AG04449 (cell line): ENCODE data around the gene FAM193B.
"Not testable (repeated sequence)": the region's sequence is repeated elsewhere in the genome, so short reads cannot be mapped to it uniquely, and the experiment has no call there.

Experiments used
- CTCF ChIA-PET: fragments of 350-600 bp; formaldehyde crosslinking; extraction: SDS; loops from one replicate; lab custom pipeline; 2021; ENCODE audit warnings: antibody characterized with exemption; lab: Yijun Ruan, JAX
- POLR2A ChIA-PET: fragments of 400-600, 350-600 bp; formaldehyde crosslinking; extraction: SDS; loops from one replicate; lab custom pipeline; 2020; ENCODE audit warnings: antibody characterized with exemption, inconsistent platforms; lab: Yijun Ruan, JAX
- DNase-seq: peaks from one replicate; pipeline ENCODE4 v3.0.0-alpha.2; 2010; ENCODE audit warnings: low read depth, low spot score
- H3K4me3 ChIP-seq: 2 replicates; pipeline ENCODE4 v1.5.1; 2011; ENCODE audit warnings: low read depth, mild to moderate bottlenecking, control low read depth, low read length
- TF ChIP-seq, protein P1 (sequence below): IDR thresholded peaks from one replicate; pipeline ENCODE4 v1.5.1; 2011; ENCODE audit warnings: mild to moderate bottlenecking, moderate library complexity, low read length, control low read depth, inconsistent platforms; ENCODE audit not compliant: insufficient read depth; ENCODE audit errors: missing control alignments

FAM193B gene

DNA sequence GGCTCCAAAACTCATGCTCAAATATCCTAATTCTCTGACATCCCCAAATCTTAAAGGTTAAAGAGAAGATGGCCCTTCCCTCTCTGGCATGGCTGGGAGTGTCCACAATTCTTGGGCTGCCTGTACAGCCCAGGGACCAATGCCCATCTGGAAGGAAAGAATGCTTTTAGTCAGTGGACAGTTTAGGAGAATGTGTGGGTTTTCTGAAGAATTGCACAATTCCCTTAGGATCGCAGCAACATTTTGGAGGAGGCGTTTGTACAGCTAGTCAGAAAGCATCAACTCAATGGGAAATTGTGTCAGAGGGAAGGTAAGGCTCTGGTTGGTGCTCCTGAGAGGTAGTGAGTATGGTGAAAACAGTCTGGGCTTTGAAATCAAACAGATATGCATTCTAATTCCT, 15.0 kb downstream of the FAM193B start:
- H3K4me3 ChIP-seq = no peak overlapping the region
- DNase-seq = peak; percentile 73
- CTCF ChIA-PET = interaction anchor here (0.6 to 1.0 kb wide), 2 partner anchors 9 to 33 kb away, joined by 3 read pairs; no protein-coding TSS in a partner anchor
- POLR2A ChIA-PET = no interaction called here
- TF ChIP-seq, protein P1, sequence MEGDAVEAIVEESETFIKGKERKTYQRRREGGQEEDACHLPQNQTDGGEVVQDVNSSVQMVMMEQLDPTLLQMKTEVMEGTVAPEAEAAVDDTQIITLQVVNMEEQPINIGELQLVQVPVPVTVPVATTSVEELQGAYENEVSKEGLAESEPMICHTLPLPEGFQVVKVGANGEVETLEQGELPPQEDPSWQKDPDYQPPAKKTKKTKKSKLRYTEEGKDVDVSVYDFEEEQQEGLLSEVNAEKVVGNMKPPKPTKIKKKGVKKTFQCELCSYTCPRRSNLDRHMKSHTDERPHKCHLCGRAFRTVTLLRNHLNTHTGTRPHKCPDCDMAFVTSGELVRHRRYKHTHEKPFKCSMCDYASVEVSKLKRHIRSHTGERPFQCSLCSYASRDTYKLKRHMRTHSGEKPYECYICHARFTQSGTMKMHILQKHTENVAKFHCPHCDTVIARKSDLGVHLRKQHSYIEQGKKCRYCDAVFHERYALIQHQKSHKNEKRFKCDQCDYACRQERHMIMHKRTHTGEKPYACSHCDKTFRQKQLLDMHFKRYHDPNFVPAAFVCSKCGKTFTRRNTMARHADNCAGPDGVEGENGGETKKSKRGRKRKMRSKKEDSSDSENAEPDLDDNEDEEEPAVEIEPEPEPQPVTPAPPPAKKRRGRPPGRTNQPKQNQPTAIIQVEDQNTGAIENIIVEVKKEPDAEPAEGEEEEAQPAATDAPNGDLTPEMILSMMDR = no peak

DNA sequence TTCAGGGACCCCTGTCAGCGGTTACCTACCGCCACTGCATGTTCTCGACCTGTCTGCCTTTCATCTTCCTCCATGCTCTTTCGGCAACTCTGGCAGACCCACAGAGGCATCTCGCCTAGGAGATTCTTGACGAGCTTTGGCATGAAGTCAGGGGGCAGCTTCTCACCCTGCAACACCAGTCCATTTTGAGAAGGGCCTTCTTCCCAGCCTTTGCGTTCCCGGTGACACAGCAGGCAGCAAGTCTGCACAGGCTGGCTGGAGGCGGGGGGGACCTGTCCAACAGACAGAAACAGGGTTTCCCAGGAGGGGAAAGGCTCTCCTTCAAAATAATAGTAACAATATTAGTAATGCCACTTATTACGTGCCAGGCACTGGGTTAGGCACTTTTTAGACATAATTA, 15.5 kb downstream of the FAM193B start:
- TF ChIP-seq, protein P1 = no peak
- DNase-seq = no peak
- no peak overlapping the region for H3K4me3 ChIP-seq
- ChIA-PET CTCF (interaction anchor here (0.6 to 2.3 kb wide), 7 partner anchors 8 to 69 kb away, joined by 3 to 8 read pairs (median 6); no protein-coding TSS in a partner anchor), POLR2A (interaction anchor here (2.2 kb wide), 1 partner anchor 7 kb away, joined by 29 read pairs; no protein-coding TSS in a partner anchor)

DNA sequence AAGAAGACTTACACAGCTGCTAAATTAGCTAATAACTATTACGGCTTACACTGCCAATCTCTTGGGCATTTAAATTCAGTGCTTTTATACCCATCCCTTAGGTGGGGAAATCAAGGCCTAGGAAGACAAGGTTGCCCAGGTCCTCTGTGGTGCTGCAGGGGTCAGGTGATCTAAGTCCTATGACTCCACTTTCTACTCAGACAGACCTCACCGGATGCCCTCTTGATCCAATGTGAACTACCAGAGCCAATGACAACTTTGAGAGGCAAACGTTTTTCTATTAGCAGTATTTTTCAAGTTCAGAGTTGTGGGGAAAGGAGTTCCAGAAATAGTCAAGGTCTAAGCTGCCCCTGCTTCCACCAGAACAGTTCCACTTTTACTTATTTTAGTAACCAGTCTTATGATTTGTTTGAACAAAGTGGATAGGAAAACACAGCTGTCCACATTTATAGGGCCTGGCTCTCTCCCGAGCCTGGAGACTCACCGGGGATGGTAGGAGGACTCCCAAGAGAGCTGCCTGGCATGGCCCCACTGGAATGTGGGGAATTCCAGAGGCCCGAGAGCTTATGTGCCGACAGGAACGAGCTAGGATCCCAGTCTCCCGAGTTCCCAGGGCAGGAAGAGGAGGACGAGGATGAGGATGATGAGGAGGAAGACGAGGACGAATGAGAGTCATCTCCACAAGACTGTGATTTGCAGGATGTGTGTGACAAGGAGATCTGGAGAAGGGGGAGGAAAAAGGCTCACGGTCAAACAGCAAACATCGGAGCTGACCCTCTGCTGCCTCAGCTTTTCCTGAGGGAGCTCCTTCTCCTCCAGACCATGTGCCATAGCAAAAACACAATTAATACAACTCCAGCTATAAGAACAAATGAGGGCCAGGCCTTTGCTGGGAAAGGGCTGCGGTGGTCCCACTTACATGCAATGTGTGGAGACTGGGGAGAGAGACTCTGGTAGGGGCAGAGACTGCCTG, 16.7 kb downstream of the FAM193B start:
- DNase-seq = peak; percentile 89
- no peak overlapping the region for H3K4me3 ChIP-seq
- ChIA-PET POLR2A (interaction anchor here (0.9 to 2.2 kb wide), 6 partner anchors 9 to 62 kb away, joined by 4 to 29 read pairs (median 6); partner anchors contain the start of genes B4GALT7, DDX41 and PDLIM7), CTCF (interaction anchor here (0.8 to 2.3 kb wide), 9 partner anchors 8 to 146 kb away, joined by 3 to 15 read pairs (median 6); no protein-coding TSS in a partner anchor)
- TF ChIP-seq, protein P1 = no peak

DNA sequence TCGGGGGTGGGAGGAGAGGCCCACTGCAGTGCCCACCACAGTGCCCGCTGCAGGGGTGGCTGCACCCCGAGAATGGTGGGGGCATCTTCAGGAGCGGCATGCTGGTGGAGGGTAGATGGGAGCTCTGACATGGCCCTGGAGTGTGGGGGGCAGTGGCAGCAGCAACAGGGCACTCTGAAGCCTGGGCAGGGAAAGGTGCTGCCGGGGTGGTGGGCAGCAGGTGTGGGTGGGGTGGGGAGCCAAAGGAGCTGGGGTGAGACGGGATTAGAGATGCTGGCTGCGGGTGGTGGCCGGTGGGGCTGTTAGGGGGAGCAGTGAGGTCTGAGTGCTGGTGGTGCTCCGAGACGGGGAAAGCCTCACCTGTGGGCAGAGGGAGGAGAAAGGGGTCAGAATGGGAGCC, 18.0 kb downstream of the FAM193B start:
- no peak for DNase-seq
- TF ChIP-seq, protein P1 = no peak
- POLR2A ChIA-PET = interaction anchor here (0.6 to 2.2 kb wide), 2 partner anchors 10 to 14 kb away, joined by 3 to 29 read pairs; no protein-coding TSS in a partner anchor
- CTCF ChIA-PET = interaction anchor here (0.8 to 1.9 kb wide), 5 partner anchors 8 to 146 kb away, joined by 3 to 15 read pairs (median 3); no protein-coding TSS in a partner anchor
- no peak overlapping the region for H3K4me3 ChIP-seq

DNA sequence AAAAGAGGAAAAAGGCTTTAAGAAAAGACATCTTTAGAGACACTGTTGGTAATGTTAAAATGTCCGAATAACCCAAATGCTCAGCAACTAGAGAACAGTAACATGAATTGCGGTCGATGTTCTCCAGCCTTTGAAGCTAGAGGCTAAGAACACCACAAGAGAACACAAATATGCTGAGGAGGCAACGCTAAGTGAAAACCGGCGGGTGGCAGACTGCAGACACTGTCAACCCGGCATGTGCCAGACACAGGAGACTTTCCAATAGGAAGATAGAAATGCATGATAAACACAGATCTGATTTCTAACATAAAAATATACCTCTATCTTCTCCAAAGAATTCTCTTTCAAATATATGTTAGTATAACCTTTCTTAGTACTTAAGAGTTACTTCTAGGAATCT, 19.2 kb downstream of the FAM193B start:
- ChIA-PET CTCF (interaction anchor here (1.9 kb wide), 1 partner anchor 34 kb away, joined by 9 read pairs; no protein-coding TSS in a partner anchor), POLR2A (no interaction called here)

DNA sequence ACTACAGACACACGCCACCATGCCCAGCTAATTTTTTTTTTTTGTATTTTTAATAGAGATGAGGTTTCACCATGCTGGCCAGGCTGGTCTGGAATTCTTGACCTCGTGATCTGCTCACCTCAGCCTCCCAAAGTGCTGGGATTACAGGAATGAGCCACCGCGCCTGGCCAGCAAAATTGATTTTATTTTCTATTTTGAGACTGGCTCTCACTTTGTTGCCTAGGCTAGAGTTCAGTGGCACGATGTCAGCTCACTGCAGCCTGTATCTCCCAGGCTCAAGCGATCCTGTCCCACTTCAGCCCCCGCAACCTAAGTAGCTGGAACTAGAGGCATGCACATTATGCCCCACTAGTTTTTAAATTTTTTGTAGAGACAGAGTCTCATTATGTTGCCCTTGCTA, 19.9 kb downstream of the FAM193B start:
- POLR2A ChIA-PET, H3K4me3 ChIP-seq, DNase-seq: not testable (repeated sequence)
- CTCF ChIA-PET = interaction anchor here (1.8 to 1.9 kb wide), 2 partner anchors 10 to 33 kb away, joined by 5 to 9 read pairs; no protein-coding TSS in a partner anchor

More for the DNA sequence above, 19.2 kb downstream of the FAM193B start:
- DNase-seq = no peak
- H3K4me3 ChIP-seq = no peak overlapping the region
- TF ChIP-seq, protein P1 = no peak
